ENCODE measurements around the gene PLD1. TPM values are rescaled to one million over a fixed set of nuclear protein-coding genes. Genes with fewer than 3 reads are reported as not detected.

PLD1 gene
- total RNA-seq, 1 donor from 2014 or later = 29.1 TPM

DNA sequence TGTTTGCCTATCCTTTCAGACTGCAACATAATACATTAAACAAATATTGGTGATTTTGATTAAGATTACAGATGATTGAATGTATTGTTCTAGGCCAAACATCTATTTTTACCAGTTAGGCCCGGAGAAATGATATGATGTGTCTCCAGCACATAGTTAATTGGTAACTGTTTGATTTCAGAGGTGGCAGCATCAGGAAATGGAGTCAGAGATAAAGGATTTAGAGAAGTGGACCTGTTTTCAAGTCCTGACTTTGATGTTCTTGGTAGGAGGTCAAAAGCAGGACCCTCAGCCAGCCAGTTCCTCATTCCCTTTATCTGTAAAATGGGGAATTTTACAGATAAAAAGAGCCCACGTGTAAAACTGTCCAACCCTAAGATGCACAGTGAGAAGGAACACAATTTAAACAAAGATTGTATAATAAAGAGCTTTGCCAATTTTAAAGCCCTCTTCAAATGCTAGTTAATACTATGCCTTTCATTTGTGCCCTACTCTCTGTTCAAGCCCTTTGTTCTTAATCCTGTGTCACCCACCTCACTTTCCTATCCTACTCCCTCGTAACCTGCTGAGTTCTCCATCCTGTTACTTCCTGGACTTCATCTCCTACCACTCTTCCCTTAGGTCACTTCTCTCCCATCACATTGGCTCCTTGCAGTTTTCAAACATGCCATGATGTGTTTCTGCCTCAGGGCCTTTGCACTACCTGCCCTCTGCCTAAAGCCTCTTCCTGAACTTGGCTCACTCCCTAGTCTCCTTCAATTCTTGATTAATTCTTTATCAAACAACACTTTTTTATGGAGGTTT, 35.4 kb upstream of the PLD1 start:
- no peak for DNase-seq (ENCODE audit: low spot score in 2 of 2, unreplicated experiment in 2 of 2)
- TF ChIP-seq, protein P1, sequence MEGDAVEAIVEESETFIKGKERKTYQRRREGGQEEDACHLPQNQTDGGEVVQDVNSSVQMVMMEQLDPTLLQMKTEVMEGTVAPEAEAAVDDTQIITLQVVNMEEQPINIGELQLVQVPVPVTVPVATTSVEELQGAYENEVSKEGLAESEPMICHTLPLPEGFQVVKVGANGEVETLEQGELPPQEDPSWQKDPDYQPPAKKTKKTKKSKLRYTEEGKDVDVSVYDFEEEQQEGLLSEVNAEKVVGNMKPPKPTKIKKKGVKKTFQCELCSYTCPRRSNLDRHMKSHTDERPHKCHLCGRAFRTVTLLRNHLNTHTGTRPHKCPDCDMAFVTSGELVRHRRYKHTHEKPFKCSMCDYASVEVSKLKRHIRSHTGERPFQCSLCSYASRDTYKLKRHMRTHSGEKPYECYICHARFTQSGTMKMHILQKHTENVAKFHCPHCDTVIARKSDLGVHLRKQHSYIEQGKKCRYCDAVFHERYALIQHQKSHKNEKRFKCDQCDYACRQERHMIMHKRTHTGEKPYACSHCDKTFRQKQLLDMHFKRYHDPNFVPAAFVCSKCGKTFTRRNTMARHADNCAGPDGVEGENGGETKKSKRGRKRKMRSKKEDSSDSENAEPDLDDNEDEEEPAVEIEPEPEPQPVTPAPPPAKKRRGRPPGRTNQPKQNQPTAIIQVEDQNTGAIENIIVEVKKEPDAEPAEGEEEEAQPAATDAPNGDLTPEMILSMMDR (IDR thresholded peaks at IDR 0.05; ENCODE audit: unreplicated experiment) = no peak
- H3K4me3 Mint-ChIP-seq = no peak overlapping the region
- no peaks in the 10 kb centered on the region for H3K27me3 Mint-ChIP-seq (ENCODE audit: low read depth)
- H3K27ac Mint-ChIP-seq = no peak overlapping the region
- no peaks in the 10 kb centered on the region for H3K36me3 Mint-ChIP-seq
- peaks cover 28% of the 10 kb centered on the region for H3K4me1 Mint-ChIP-seq
- peaks cover 4% of the 10 kb centered on the region for H3K9me3 Mint-ChIP-seq

DNA sequence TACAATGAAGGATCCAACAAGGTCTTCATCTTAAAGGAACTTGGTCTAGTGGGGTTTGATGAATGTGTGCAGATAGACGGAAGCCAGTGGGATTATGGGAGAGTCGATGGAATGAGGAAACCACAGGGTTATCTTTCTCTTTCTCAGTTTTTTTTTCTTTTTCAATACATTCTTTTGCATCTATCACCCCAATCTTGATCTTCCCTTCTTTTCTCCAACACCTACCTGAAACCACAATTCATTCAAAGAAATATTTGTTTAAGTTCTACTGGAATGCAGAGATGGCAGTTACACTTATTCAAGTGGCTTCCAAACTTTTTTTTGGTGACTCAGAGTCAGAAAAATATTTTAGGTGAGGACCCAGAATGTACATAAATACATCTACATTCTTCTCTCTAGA, 34.6 kb upstream of the PLD1 start:
- Mint-ChIP-seq H3K9me3 (peaks cover 4% of the 10 kb centered on the region), H3K27ac (no peak overlapping the region), H3K36me3 (no peaks in the 10 kb centered on the region), H3K4me3 (no peak overlapping the region), H3K4me1 (peaks cover 23% of the 10 kb centered on the region), H3K27me3 (ENCODE audit: low read depth) (no peaks in the 10 kb centered on the region)
- DNase-seq (ENCODE audit: low spot score in 2 of 2, unreplicated experiment in 2 of 2) = no peak
- TF ChIP-seq, protein P1 (IDR thresholded peaks at IDR 0.05; ENCODE audit: unreplicated experiment) = no peak

DNA sequence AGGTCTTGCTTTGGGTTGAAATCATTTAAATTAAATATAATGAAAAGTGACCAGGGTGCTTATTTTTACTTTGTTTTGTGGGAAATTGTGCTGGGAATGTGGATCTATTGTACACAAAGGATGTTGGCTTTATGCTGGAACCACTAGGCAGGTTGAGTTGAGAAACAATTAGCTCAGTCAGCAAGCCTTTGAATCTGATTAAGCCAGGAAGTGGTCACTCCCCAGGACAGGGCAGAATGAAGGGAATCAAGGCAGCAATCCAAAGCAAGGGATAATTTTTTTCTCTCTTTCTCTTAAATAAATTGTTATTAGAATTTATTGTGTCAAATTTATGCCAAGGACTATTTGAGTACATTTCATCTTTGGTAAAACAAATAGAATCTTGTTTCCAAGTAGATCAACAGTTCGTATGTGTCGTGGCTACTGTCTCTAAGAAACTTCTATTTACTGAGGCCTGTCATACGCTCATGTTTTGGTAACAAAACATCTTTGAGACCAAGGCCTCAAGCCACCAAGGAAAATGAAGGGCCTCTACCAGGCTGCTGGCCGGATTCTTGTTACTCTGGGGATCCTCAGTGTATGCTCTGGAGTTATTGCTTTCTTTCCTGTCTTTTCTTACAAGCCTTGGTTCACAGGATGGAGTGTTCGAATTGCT, 32.7 kb upstream of the PLD1 start, which contains the start of gene TMEM212:
Gene TMEM212, plus strand, starts transcription at position 486 of the 655 bp plus-strand sequence. Its CDS starts 35 bp downstream, at position 521.
- no peak for DNase-seq (ENCODE audit: low spot score in 2 of 2, unreplicated experiment in 2 of 2)
- H3K4me1 Mint-ChIP-seq = peaks cover 30% of the 10 kb centered on the region
- peaks cover 4% of the 10 kb centered on the region for H3K9me3 Mint-ChIP-seq
- H3K27ac Mint-ChIP-seq = peak within 1 kb of the TSS; percentile 34
- no peaks in the 10 kb centered on the region for H3K27me3 Mint-ChIP-seq (ENCODE audit: low read depth)
- H3K36me3 Mint-ChIP-seq = no peaks in the 10 kb centered on the region
- TF ChIP-seq, protein P1 (IDR thresholded peaks at IDR 0.05; ENCODE audit: unreplicated experiment) = no peak
- H3K4me3 Mint-ChIP-seq = no peak within 1 kb of the TSS

DNA sequence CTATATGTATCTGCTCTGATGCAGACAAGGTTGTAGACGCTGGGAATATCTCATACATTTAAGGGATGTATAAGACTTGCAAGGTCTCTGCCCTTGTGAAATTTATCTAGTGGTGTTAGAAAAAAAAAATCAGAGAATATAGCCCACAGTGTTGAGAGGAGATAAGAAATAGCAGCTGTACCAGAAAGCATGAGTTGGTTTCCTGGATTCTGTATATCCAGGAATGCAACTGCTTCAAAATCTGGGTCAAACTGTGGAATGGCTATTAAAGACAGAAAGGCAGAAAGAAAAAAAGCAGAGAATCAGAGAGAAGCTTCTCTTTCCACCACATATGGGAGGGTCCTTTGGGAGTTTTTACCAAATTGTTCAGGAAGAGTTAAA, 31.3 kb upstream of the PLD1 start:
- DNase-seq (ENCODE audit: low spot score in 2 of 2, unreplicated experiment in 2 of 2) = no peak
- Mint-ChIP-seq H3K9me3 (peaks cover 4% of the 10 kb centered on the region), H3K27ac (no peak overlapping the region), H3K27me3 (ENCODE audit: low read depth) (no peaks in the 10 kb centered on the region), H3K4me1 (peaks cover 30% of the 10 kb centered on the region), H3K4me3 (no peak overlapping the region), H3K36me3 (no peaks in the 10 kb centered on the region)
- TF ChIP-seq, protein P1 (IDR thresholded peaks at IDR 0.05; ENCODE audit: unreplicated experiment) = no peak

DNA sequence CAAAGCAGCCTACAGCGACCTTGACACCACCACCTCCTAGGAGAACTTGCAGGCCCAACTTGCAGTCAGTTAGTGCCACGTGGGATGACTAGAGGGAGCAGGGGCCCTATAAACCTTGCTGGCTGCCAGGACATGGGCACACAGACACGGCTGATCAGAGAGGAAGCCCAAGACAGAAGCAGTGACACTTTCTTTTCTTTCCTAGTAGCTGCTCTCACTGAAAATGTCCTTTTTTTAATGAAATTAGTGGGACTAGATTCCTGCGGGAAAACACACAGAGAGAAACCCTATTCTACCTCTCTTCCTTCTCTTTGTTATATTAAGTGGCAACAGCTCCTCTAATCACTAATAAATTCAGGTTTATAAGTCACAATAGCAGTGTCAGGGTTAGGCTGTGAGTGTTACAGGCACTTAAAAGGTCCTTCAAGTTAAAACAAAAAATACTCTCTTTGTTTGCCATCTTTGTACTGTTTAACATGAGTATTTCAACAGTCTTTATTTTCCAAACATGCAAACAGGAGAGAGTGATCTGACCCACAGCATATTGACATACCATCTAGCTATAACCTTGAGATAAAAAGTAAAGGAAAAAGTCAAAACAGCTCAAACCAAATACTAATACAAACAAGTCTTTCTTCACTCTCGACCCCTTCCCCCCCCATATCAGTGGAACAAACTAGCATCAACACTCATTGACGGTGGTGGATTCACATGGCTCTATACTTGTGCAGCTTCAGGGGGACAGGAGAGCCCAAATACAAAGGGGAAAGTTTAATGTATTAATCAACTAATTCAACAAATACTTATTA, 30.7 kb upstream of the PLD1 start:
- Mint-ChIP-seq H3K4me1 (peaks cover 30% of the 10 kb centered on the region), H3K4me3 (no peak overlapping the region), H3K27me3 (ENCODE audit: low read depth) (no peaks in the 10 kb centered on the region), H3K36me3 (no peaks in the 10 kb centered on the region), H3K9me3 (peaks cover 2% of the 10 kb centered on the region), H3K27ac (no peak overlapping the region)
- no peak for DNase-seq (ENCODE audit: low spot score in 2 of 2, unreplicated experiment in 2 of 2)
- TF ChIP-seq, protein P1 (IDR thresholded peaks at IDR 0.05; ENCODE audit: unreplicated experiment) = no peak

All from mesothelial cell of epicardium (in vitro differentiated cells).